ENCODE measurements around the gene YBX2.
A peak's percentile ranks its signal among the peaks of the same experiment; 100 is the strongest.

YBX2 gene

GRCh38 chr17:7313088-7313889, 18.9 kb upstream of the YBX2 start:
- no peaks in the 10 kb centered on the region for H3K27me3 Mint-ChIP-seq (ENCODE audit: low read depth)

DNA sequence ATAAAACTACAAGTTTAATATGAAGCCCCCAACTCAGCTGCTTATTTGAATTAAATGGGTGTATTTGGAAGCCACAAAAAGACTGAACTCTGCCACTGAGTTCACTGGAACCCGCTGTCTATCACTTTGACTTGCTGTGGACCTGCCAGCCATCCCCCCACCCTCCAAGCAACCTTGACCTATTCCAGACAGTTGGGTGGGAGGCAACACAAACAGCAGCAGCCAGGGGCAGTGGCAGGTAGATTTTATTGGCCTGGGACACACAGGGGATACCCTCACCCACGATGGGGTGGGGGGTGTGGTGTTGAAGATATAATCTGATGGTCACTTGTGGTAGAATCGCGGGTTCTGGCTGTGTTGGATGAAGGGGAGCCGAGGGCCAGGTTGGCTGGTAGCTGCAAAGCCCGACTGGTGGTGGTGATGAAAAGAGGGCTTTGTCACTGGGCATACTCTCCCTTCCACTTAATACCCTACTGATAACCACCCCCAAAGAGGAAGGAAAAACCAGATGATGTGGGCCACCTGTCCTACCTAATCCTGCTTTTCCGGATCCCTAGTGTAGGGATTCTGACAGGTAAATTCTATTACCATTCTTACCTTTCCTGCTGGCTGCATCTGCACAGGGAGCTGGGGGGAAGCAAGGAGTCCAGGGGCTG, 18.1 kb upstream of the YBX2 start:
- Mint-ChIP-seq H3K27me3 (ENCODE audit: low read depth) (no peaks in the 10 kb centered on the region), H3K9me3 (no peaks in the 10 kb centered on the region), H3K4me1 (peaks cover 55% of the 10 kb centered on the region), H3K27ac (peak overlapping the region in 2 of 3 experiments; percentile 37 to 59), H3K36me3 (ENCODE audit: low read depth) (peaks cover 65% of the 10 kb centered on the region), H3K4me3 (peak overlapping the region; percentile 83 to 85 (median 84))
- TF ChIP-seq, protein P1, sequence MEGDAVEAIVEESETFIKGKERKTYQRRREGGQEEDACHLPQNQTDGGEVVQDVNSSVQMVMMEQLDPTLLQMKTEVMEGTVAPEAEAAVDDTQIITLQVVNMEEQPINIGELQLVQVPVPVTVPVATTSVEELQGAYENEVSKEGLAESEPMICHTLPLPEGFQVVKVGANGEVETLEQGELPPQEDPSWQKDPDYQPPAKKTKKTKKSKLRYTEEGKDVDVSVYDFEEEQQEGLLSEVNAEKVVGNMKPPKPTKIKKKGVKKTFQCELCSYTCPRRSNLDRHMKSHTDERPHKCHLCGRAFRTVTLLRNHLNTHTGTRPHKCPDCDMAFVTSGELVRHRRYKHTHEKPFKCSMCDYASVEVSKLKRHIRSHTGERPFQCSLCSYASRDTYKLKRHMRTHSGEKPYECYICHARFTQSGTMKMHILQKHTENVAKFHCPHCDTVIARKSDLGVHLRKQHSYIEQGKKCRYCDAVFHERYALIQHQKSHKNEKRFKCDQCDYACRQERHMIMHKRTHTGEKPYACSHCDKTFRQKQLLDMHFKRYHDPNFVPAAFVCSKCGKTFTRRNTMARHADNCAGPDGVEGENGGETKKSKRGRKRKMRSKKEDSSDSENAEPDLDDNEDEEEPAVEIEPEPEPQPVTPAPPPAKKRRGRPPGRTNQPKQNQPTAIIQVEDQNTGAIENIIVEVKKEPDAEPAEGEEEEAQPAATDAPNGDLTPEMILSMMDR (IDR thresholded peaks at IDR 0.05; ENCODE audit: unreplicated experiment in 3 of 3): no peak

More at GRCh38 chr17:7313088-7313889, 18.9 kb upstream of the YBX2 start:
- Mint-ChIP-seq H3K27ac (peak overlapping the region in 2 of 3 experiments; percentile 35 to 37), H3K36me3 (ENCODE audit: low read depth) (peaks cover 69% of the 10 kb centered on the region), H3K4me1 (peaks cover 55% of the 10 kb centered on the region), H3K9me3 (no peaks in the 10 kb centered on the region), H3K4me3 (peak overlapping the region; percentile 83 to 85 (median 84))
- TF ChIP-seq, protein P1 (IDR thresholded peaks at IDR 0.05; ENCODE audit: unreplicated experiment in 3 of 3): peak in 1 of 3 experiments; percentile 15

- TF ChIP-seq, protein P1 (IDR thresholded peaks at IDR 0.05; ENCODE audit: unreplicated experiment in 3 of 3): no peak
- H3K4me3 Mint-ChIP-seq: peak overlapping the region; percentile 94 to 99 (median 97)
- peak overlapping the region in 2 of 3 experiments; percentile 98 to 99 for H3K27ac Mint-ChIP-seq
- no peaks in the 10 kb centered on the region for H3K9me3 Mint-ChIP-seq
- H3K36me3 Mint-ChIP-seq (ENCODE audit: low read depth): peaks cover 57% of the 10 kb centered on the region
- peaks cover 51% of the 10 kb centered on the region for H3K4me1 Mint-ChIP-seq
- no peaks in the 10 kb centered on the region for H3K27me3 Mint-ChIP-seq (ENCODE audit: low read depth)
Measured at GRCh38 chr17:7311110-7311705, 16.8 kb upstream of the YBX2 start.

DNA sequence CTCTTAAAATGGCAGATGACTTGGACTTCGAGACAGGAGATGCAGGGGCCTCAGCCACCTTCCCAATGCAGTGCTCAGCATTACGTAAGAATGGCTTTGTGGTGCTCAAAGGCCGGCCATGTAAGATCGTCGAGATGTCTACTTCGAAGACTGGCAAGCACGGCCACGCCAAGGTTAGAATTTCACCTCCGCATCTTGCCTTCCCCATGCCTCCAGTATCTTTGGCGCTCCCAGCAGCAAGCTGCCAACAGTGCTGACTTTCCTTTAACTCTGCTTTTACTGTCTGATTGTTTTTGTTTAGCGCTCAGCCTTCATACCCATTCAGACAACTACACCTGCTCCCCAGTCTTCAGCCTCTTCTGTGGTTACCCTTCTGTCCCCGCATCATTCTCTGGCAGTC, 15.2 kb upstream of the YBX2 start:
- Mint-ChIP-seq H3K27ac (peak overlapping the region; percentile 92 to 99 (median 98)), H3K4me3 (peak overlapping the region; percentile 94 to 99 (median 97)), H3K27me3 (ENCODE audit: low read depth) (no peaks in the 10 kb centered on the region), H3K36me3 (ENCODE audit: low read depth) (peaks cover 57% of the 10 kb centered on the region), H3K4me1 (peaks cover 49% of the 10 kb centered on the region), H3K9me3 (no peaks in the 10 kb centered on the region)
- TF ChIP-seq, protein P1 (IDR thresholded peaks at IDR 0.05; ENCODE audit: unreplicated experiment in 3 of 3): no peak

GRCh38 chr17:7308625-7309433, 14.4 kb upstream of the YBX2 start:
- H3K36me3 Mint-ChIP-seq (ENCODE audit: low read depth): peaks cover 49% of the 10 kb centered on the region
- TF ChIP-seq, protein P1 (IDR thresholded peaks at IDR 0.05; ENCODE audit: unreplicated experiment in 3 of 3): no peak
- no peaks in the 10 kb centered on the region for H3K9me3 Mint-ChIP-seq
- H3K27me3 Mint-ChIP-seq (ENCODE audit: low read depth): no peaks in the 10 kb centered on the region
- H3K4me3 Mint-ChIP-seq: peak overlapping the region; percentile 94 to 99 (median 97)
- peak overlapping the region; percentile 92 to 99 (median 98) for H3K27ac Mint-ChIP-seq
- peaks cover 41% of the 10 kb centered on the region for H3K4me1 Mint-ChIP-seq
